DMS79 treated with DMSO at 0.1 percent for 48 hours (cell line): Measurements from ENCODE around the gene UGT2B17.
"Not testable (repeated sequence)": the region's sequence is repeated elsewhere in the genome, so short reads cannot be mapped to it uniquely, and the experiment has no call there.

Experiments used
- DNase-seq: peaks from one replicate; lab custom pipeline; 2025; lab: John Stamatoyannopoulos, UW

Gene UGT2B17

DNA sequence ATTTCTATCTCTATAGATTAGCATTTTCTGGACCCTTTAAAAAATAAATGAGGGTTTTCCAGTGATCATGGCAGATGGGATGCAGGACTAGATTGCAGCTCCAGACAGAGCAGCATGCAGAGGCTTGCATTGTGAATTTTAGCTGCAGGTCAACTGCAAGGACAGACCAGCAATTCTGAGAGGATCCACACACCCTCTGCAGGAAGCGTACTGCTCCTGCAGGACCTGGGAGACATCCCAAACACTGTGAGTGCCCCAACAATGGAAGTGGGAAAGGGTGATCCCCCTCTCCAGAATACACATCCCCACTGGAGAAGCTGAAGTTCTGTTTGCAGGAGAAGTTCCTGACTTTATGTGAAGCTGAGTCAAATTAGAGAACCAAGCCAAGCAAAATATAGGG, 7.1 kb downstream of the UGT2B17 start:
- DNase-seq = not testable (repeated sequence)

DNA sequence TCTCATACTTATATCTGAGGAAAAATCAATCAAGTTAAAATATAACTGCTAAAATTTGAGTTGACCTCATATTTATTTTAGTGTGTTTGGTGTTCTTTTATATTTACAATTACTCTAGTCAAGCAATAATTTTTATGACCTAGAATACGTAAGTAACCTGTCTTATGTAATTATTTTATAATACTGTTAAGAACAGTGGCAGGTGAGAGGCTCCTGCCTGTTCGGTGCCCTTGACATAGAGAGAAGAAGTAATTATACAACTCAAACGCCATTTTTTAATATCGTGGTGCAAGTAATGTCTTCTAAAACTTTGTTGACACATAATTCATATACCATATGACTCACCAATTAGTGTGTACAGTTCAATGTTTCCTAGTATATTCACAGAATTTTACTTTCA, 7.6 kb downstream of the UGT2B17 start:
- not testable (repeated sequence) for DNase-seq

DNA sequence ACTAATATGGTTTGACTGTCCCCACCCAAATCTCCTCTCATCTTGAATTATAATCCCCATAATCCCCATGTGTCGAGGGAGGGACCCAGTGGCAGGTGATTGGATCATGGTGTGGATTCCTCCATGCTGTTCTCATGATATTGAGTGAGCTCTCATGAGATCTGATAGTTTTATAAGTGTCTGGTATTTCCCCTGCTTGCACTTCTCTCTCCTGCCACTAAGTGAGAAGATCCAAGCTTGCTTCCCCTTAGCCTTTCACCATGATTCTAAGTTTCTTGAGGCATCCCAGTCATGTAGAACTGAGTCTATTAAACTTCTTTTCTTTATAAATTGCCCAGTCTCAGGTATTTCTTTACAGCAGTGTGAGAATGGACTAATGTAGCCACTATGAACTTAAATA, 9.8 kb downstream of the UGT2B17 start:
- not testable (repeated sequence) for DNase-seq

DNA sequence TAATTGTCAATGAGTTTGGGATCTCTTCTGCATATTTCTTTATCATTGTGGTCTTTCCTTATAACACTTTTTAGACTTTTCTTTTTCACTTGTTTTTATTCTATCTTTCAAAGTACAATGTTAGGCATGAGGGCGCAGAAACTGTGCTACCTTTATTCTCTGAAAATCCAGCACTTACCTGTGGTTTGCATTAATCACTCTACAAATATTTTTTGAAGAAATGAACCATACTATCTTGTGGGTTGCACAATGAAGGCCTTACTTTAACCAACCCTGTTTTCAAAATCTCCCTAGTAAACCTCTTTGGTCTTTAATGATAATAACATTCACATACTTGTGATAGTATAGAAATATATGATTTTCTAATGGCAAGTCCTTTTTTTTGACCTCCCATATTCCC, 11.0 kb downstream of the UGT2B17 start:
- not testable (repeated sequence) for DNase-seq

DNA sequence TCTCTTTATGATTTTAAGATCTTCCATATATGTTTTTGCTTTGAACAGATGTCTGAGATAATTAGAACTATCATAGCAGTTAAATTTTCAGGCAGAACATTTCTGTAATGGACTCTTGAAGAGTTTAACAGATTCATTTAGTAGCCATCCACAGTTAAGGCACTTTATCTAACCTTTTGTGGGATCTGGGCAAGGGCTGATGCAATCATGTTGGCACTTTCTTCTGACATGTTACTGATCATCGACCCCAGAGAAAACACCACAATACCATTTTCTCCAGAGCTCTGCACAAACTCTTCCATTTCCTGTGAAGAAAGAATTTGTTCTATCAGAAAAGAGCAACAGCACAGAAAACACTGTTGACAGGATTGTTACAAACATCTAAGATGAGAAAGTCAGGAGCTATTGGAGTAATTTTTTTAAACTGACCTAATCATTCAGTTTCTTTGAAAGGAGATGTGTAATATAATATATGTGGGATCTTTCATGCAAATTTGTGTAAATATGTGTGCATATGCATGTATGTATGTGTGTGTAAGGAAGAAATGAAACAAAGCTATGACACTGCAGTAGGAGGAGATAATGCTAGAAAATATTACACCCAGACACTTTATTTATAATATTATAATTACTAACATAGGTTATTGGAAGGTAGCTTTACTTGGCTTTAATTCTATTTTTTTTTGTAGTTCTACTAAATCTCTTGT, 15.6 kb downstream of the UGT2B17 start:
- not testable (repeated sequence) for DNase-seq

DNA sequence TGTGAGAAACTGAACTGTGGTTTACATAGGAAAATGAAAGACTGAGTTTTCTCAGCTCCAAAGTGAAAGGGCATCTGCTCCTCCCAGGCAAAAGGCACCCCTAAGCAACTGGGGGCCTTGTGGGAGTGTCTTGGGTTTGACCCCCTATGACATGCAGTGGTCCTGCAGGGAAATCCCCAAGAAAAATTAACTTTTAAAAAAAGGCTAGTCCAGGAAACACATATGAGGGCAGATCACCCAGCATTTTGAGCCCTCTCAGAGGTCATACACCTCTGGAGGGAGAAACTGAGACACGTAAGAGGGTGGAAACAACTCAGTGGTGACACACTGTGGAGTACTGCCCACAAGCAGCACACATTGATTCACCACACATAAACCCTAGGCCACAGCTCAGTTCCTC, 22.3 kb downstream of the UGT2B17 start:
- not testable (repeated sequence) for DNase-seq

DNA sequence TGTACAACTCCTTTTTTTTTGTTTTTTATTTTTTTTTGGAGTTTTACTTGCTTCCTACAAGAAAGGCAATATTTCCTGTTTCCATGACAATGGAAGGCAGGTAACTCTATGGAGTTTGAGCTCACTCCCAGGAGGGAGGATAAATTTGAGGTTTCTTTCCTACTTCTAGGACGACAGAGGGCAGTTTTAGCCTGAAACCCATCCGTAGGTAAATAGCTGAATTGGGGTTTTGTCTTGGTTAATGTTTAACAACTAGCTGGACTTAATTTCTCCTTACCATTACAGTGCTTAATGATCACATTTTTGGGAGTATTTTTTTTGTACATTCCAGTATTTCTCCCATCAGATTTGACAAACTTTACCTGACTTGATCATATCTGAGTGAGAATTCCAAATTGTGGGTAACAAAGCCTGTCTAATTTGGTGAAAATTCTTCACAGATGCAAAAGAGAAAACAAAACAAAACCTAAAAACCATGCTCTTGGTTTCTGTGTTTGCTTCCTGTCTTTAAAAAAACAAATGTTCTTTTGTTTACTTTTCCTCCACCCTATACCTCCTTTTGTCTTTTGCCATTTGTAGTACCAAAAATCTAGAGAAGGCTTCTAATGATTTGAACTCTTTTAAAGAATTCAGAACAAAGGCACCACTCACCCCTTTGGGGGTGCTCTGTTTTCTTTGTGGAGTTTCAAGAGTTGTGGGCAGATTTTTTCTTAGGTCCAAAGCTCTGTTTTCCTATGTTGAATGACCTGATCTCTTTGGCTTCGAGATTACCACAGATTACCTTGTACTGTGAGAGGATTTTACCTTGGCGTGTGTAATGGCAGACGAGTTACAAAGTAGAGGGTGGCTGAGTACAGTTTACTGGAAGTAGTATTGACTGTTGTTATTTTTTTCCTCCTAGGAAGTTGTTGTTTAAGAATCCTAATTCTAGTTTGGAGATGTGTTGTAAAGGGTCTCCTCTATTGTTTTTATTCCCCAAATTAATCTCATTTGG, 23.0 kb downstream of the UGT2B17 start:
- not testable (repeated sequence) for DNase-seq

DNA sequence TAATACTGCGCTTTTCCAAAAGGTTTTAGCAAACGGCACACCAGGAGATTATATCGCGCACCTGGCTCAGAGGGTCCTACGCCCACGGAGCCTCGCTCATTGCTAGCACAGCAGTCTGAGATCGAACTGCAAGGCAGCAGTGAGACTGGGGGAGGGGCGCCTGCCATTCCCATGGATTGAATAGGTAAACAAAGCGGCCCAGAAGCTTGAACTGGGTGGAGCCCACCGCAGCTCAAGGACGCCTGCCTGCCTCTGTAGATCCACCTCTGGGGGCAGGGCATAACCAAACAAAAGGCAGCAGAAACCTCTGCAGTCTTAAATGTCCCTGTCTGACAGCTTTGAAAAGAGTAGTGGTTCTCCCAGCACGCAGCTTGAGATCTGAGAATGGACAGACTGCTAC, 33.4 kb downstream of the UGT2B17 start:
- not testable (repeated sequence) for DNase-seq

DNA sequence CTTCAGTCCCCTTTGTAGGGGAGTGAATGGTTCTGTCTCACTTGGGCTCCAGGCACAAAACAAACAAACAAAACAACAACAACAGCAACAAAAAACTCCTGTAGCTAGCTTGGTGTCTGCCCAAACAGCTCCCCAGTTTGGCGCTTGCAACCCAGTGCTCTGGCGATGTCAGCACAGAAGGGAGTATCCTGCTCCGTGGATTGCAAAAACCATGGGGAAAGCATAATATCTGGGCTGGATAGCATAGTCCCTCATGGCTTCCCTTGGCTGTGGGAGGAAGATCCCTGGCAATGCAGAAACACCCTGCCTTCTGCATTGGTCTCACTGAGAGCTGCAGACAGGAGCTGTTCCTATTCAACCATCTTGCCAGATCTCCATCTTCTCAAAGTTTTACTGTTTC, 39.7 kb downstream of the UGT2B17 start:
- no peak for DNase-seq

DNA sequence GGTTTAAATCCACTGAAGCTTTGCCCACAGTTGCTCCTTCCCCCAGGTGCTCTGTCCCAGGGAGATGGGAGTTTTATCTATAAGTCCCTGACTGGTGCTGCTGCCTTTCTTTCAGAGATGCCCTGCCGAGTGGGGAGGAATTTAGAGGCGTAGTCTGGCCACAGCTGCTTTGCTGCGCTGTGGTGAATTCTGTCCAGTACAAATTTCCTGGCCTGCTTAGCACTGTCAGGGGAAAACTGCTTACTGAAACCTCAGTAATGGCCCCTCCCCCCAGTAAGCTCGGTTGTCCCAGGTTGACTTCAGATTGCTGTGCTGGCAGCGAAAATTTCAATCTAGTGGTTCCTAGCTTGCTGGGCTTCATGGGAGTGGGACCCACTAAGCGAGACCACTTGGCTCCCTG, 40.1 kb downstream of the UGT2B17 start:
- DNase-seq = no peak

DNA sequence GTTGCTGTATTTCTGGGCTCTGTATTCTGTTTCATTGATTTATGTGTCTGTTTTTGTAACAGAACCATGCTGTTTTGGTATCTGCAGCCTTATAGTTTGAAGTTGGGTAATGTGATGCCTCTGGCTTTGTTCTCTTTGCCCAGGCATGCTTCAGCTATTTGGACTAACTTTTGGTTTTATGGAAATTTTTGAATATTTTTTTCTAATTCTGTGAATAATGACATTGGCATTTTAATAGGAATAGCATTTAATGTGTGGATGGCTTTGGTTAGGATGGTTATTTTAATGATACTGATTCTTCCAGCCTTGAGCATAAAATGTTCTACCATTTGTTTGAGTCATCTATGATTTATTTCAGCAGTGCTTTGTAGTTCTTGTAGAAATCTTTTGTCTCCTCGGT, 53.9 kb downstream of the UGT2B17 start:
- not testable (repeated sequence) for DNase-seq

DNA sequence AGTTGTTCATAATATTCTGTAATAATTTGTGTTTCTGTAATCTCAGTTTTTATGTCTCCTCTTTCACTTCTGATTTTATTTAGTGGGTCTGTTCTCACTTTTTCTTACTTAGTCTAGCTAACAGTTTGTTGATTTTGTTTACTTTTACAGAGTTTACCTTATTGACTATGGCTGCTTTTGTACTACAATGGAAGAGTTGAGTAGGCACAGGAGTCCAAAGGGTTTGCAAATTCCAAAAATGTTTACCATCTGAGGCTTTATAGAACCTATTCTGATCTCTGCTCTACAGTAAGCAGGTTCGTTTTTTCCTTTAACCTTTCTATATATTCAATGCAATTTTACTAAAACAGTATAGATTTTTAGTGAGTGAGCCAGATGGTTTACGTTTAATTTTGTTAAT, 55.1 kb downstream of the UGT2B17 start:
- DNase-seq = no peak

DNA sequence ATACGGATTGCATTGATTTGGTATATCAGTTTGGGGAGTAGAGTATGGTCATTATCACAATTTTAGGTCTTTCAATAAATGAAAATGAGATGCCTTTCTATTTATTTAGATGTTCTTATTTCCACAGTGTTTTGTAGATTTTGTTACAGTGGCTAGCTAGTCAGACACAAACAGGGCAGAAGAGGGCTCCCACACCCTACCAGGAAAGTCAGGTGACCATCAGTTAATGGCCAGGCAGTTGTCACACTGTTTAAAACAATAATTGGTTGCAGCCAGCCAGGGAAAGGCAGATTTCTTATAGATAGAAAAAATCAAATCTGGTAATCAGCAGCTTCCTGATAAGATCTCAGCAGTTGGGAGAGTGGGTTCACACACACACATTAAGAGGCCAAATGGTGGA, 57.2 kb downstream of the UGT2B17 start:
- DNase-seq = no peak

DNA sequence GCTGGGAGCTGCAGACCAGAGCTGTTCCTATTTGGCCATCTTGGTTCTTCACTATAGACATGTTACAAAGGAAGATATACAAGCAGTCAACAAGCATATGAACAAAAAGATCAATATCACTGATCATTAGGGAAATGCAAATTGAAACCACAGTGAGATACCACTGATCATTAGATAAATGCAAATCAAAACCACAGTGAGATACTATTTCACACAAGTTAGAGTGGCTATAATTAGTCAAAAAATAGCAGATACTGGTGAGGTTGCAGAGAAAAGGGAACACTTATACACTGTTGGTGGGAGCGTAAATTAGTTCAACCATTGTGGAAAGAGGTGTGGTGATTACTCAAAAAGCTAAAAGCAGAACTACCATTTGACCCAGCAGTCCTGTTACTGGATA, 70.7 kb downstream of the UGT2B17 start:
- not testable (repeated sequence) for DNase-seq

DNA sequence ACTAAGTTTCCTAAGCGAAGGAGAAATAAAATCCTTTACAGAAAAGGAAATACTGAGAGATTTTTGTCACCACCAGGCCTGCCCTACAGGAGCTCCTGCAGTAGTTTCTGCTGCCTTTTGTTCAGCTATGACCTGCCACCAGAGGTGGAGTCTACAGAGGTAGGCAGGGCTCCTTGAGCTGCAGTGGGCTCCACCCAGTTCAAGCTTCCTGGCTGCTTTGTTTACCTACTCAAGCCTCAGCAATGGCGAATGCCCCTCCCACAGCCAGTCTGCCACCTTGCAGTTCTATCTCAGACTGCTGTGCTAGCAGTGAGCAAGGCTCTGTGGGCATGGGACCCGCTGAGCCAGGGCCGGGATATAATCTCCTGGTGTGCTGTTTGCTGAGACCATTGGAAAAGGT, 71.3 kb downstream of the UGT2B17 start:
- not testable (repeated sequence) for DNase-seq

DNA sequence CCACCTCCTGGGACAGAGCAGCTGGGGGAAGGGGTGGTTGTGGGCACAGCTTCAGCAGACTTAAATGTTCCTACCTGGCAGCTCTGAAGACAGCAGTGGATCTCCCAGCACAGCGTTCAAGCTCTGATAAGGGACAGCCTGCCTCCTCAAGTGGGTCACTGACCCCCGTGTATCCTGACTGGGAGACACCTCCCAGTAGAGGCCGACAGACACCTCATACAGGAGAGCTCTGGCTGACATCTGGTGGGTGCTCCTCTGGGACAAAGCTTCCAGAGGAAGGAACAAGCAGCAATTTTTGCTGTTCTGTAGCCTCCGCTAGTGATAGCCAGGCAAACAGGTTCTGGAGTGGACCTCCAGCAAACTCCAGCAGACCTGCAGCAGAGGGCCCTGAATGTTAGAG, 72.7 kb downstream of the UGT2B17 start:
- DNase-seq = not testable (repeated sequence)

DNA sequence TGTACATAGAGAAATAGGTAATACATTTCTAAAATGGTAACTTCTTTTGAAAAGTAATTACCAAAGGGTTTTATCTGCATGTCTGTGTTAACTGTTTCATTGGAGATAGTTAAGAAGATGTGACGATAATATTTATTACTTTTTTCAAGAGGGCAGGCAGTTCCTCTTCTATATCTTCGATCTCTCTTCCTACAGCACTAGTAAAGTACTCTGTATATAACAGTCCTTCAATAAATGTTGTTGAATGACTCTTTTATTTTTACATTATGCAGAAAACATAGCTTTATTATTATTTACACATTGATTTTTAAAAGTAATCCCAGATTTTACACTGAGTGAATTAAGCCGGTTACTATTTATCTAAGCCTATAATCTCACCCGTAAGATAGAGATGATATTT, 77.1 kb downstream of the UGT2B17 start:
- no peak for DNase-seq

DNA sequence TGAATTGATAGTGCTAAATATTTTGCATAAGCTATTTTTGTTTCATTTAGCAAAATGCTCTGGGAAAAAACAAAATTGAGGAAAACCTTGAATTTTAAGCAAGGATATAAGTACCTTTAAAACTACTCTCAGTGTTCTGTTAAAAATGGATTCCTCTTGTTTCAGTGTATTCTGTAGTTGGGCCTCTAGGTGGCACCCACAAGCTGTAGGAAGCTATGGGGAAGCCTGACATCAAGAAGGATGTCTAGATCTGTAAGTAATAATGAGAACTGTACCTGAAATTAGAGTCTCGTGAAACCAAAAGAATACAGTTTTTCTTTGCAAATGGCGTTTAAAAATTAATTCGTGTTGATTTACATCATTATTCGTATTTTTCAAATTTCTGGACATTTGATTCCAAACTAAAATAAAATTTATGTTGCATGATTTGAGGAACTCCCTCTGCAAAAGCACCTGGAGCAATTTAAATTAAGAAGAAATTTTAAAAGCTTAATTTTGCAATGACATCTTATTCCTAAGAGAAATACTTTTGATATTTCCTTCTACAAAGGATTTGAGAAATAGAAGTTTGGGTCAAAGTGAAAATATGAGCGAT, 77.6 kb downstream of the UGT2B17 start:
- DNase-seq = peak; percentile 38

DNA sequence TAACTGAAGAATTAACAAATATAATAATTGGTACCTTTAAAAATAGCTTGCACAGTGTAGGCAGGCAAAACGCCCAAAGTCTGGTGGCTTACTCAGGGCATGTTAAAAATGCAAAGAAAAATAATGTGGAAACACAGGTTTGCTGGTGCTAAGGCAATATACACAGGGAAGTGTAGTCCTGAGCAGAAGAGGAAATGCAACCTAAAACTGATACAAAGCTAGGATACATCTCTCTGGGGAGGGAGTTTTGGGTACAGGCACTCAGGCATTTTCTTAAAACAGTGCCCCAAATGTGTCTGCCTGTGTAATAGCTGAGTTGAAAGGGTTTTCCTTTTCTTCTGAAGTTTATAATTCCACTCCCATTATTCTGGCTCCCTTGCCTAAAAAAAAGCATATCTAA, 81.4 kb downstream of the UGT2B17 start:
- no peak for DNase-seq

DNA sequence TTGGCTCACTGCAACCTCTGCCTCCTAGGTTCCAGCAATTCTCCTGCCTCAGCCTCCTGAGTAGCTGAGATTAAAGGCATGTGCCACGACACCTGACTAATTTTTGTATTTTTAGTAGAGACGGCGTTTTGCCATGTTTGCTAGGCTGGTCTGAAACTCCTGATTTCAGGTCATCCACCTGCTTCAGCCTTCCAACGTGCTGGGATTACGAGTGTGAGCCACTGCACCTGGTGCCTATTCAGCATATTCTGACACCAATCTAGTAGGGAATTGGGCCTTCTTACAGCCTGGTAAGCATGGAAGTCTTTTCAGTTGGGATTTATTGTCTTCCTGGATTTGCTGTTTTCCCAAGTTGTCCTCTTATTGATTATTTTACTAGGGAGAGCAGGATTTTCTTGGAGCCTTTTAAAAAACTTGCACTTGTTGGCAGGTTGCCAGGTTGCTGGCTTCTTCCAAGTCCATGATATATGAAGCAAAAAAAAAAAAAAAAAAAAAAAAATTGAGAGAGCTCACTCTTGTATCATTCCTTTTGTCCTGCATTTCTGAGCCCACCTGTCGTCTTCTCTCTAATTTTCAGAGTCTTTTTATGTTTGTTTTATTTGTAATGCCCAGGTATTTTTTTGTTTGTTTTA, 85.2 kb downstream of the UGT2B17 start:
- DNase-seq = no peak

DNA sequence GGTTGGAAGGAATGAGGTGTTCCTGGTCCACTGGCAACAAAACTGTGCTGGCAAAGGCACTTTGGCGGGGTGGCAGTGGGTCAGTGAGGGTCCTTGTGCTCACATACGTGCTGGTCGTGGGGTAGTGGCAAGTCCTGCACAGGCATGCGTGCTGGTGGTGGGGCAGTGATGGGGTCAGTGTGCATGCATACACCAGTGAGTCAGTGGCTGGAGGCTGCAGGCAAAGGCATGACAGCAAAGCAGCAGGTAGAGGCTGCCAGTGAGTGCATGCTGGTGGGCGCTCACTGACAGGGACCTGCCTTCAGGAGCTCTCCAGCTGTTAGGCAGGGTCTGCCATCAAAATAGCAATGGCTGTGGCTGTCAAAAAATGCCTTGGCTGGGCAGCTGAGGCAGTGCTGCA, 86.8 kb downstream of the UGT2B17 start:
- DNase-seq = no peak
